ENCODE measurements around the gene WDCP. TPM values are rescaled to one million over a fixed set of nuclear protein-coding genes. Genes with fewer than 3 reads are reported as not detected.

The WDCP gene, protein sequence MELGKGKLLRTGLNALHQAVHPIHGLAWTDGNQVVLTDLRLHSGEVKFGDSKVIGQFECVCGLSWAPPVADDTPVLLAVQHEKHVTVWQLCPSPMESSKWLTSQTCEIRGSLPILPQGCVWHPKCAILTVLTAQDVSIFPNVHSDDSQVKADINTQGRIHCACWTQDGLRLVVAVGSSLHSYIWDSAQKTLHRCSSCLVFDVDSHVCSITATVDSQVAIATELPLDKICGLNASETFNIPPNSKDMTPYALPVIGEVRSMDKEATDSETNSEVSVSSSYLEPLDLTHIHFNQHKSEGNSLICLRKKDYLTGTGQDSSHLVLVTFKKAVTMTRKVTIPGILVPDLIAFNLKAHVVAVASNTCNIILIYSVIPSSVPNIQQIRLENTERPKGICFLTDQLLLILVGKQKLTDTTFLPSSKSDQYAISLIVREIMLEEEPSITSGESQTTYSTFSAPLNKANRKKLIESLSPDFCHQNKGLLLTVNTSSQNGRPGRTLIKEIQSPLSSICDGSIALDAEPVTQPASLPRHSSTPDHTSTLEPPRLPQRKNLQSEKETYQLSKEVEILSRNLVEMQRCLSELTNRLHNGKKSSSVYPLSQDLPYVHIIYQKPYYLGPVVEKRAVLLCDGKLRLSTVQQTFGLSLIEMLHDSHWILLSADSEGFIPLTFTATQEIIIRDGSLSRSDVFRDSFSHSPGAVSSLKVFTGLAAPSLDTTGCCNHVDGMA
- total RNA-seq, result 6.1 and 7.8 TPM in 2 replicates

DNA sequence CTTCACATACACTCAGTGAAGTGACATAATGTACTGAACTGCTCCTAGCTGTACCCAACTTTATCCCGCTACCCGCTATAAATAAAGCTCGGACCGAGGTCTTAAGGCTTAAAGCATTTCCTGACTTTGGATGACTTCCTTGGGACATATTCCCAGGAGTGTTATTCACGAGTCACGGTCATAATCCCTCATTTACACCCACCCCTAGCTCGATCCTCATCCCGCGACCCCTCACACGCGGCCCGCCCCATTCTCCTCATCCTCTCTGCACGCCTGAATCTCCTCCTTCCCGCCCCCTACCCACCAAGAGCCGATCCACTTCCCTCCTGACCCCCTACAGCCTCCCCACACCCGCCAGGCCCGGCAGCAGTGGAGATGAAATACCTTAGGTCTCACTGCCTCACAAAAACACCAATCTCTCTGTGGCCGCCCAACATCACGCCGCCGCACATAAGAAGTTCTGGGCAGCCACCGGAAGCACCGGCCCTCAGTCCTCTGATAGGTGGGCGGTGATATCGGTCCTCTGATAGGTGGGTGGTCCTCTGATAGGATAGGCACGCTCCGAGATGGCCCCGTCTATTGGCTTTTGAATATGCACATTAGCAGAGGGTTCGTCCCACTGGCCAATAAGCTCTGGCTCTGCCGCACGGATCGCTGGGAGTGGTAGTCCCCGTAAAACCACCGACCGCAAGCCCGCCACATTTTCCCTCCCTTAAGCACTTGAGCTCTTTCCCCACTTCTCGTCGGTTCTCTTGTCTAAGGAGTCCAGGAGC, at the start of gene WDCP:
TSS of gene WDCP (minus strand) at position 462 of the 773 bp plus-strand sequence. CDS start 7,897 bp downstream, outside the sequence.

DNA sequence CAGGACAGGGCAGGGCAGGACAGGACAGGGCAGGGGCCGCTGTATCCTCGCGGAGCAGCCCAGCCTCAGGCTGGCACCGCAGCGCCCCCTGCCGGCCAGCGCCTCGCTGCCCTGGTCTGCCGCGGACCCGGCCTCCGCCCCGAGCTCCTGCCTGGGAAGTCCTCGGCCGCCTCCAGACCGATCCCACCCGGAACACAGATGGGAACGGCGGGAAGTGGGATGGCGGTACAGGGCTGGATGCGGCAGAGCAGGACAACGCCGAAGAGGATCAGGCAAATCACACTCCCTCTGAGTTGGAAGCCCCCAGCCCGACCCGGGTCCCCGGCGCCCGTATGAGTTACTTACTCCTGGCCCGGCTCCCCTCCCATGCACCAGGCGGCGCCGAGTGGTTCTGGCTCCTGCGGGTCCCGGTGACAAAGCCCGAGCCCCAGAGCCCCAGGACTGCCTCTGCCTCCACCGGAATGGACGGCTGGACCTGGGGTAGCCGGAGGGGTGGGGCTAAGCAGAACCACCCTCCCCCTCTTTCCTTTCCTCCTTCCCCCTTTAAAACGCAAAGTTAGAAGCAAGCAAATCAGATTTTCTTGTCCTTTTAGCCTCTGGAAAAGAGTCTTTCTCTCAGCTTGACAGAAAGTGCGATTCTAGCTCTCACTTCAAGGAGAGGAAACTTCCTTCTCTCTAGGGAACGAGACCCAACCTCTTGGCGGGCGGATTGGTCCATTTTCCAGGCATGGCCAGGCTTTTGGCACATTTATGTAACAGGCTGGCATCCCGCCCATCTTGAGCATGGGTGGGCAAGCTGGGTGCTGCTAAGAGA, 37.4 kb upstream of the WDCP start, which contains the start of gene TP53I3:
TSS of gene TP53I3 (minus strand) at position 449 of the 814 bp plus-strand sequence. CDS start 508 bp downstream, outside the sequence.

DNA sequence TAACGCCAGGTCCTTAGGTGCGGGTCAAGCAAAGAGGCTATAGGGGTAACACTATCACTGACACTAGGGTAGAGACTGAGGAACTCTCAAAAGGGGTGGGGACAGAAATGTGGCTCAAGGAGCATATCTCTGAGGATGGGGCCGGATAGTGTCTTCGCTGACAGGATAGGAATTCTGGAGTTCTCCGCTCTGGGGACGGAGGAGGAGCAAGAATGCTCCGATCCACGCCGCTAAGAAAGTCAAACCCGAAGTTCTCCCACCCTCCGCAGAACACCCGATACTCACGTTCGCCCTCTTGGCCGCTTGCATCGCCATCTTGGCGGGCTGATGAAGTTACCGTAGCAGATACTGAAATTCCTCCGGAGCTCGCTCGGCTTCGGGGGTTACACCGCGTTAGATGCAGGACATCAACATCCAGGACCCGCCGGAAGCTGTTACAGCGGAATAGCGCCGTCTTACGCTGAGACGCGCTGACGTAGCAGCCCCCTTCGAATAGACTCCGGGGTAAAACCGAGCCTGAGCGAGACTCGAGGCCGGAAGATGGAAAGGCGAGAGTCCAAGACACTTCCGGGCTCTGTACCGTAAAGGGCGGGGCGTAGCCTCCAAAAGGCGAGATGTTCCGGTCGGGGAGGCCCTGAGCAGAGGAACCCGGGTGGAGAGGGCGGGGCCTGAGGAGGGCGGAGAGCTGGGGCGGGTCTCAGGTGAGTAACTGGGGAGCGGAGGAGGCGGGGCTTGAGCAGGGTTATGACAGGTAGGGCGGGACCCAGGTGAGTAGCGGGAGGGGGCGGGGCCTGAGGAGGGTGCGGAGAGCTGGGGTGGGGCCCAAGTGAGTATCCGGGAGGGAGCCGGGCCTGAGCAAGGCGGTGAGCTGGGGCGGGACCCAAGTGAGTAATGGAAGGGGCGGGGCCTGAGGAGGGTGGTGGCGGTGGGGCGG, 29.0 kb upstream of the WDCP start, which contains the start of gene SF3B6:
TSS of gene SF3B6 (minus strand) at position 412 of the 934 bp plus-strand sequence. CDS start at position 315, 97 bp downstream.

DNA sequence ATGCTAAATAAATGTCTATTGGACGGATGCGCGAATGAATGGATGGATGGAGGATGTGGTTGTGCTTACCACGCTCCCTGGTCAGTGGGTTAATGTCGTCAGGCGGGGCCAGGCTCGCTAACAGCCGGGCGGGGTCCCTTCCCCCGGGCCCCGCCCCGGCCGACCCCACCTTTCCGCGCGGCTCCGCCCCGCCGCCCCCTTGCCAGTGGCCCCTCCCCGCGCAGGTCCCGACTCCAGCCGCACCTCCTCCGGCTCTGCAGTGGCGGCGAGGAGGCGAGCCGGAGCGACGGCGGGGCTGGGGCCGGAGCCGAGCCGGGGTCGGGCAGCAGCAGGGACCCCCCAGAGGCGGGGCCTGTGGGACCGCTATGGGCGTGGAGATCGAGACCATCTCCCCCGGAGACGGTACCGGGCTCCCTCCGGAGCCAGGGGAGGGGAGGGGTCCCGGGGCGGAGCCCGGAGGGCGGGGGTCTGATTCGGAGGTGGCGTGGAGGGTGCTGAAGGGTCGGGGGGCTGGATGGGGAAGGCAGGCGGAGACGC, 2.4 kb upstream of the WDCP start, which contains the start of gene FKBP1B:
TSS of gene FKBP1B (plus strand) at position 257 of the 537 bp plus-strand sequence. CDS start at position 366, 109 bp downstream.

DNA sequence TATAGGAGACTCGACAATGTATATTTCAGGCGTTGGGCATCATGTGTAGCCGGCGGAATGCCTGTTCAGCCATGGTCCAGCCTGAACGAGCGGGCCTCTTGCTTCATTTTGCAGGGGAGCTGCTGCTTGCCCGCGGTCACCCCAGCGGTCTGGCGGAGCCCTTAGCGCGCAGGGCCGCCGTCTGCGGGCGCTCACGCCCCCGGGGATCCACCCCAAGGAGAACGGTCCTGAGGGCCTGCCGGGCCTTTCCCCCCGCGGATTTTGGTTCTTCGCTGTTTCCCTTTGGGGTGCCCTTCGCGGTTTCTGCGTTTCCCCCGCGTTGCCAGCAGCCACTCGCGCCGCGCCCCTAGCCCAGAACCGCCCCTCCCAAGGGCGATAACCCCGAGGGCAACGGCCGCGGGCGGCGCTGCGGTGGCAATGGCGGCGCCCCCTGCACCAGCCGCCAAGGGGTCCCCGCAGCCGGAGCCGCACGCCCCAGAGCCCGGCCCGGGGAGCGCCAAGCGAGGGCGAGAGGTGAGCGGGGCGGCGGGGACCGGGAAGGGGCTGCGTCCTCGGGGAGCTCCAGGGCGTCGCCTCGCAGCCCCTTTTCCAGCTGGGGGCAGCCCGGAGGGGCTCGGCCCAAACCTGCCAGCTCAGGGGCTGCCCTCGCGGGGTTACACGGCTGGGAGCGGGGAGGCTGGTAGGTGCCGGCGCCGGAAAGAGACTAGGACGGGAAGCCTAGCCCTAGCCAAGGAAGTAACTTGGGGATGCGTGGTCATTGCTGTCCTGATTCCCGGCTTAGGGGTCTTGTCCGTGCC, 37.3 kb downstream of the WDCP start, which contains the start of gene MFSD2B:
TSS of gene MFSD2B (plus strand) at position 406 of the 797 bp plus-strand sequence. CDS start at position 418, 12 bp downstream.

Other genes with a start within 250 kb of the WDCP start
- gene ATAD2B, start 120.3 kb downstream of the WDCP start, total RNA-seq, result 8.6 and 11.2 TPM in 2 replicates
- 13.4 and 15.9 TPM in 2 replicates for gene UBXN2A, start 106.9 kb downstream of the WDCP start, total RNA-seq
- 0.28 and 0.55 TPM in 2 replicates for gene MFSD2B, start 37.3 kb downstream of the WDCP start, total RNA-seq
- 7.0 and 9.4 TPM in 2 replicates for gene FKBP1B, start 2.4 kb upstream of the WDCP start, total RNA-seq
- 127 and 139 TPM in 2 replicates for gene SF3B6, start 28.9 kb upstream of the WDCP start, total RNA-seq
- 35.7 and 46.9 TPM in 2 replicates for gene TP53I3, start 37.4 kb upstream of the WDCP start, total RNA-seq
- 0.28 and 0.46 TPM in 2 replicates for gene PFN4, start 75.9 kb upstream of the WDCP start, total RNA-seq
- gene FAM228B, start 76.1 kb upstream of the WDCP start, total RNA-seq, result 7.5 and 9.8 TPM in 2 replicates
- under 0.01 and 0.18 TPM in 2 replicates for gene FAM228A, start 127.7 kb upstream of the WDCP start, total RNA-seq